Subcutaneous abdominal adipose tissue (tissue), 5 donors: ENCODE measurements around the gene INSYN2B.
A peak's percentile ranks its signal among the peaks of the same experiment; 100 is the strongest.
"Not testable (repeated sequence)": the region's sequence is repeated elsewhere in the genome, so short reads cannot be mapped to it uniquely, and the experiment has no call there.

Experiments used
- H3K27ac ChIP-seq: one replicate; pipeline ENCODE4 v1.7.0; 2013; ENCODE audit warnings: low read depth, mild to moderate bottlenecking, inconsistent platforms, low read length, moderate library complexity
- H3K27me3 ChIP-seq, 5 donors: one replicate each; pipeline ENCODE4 v1.7.0; 2013; ENCODE audit warnings: low read length in 5 of 5, inconsistent platforms in 1 of 5; ENCODE audit not compliant: control insufficient read depth in 5 of 5, insufficient read depth in 4 of 5
- H3K36me3 ChIP-seq, 5 donors: one replicate each; pipeline ENCODE4 v1.7.0; 2013; ENCODE audit warnings: low read length in 5 of 5; ENCODE audit not compliant: control insufficient read depth in 5 of 5, insufficient read depth in 5 of 5
- H3K4me1 ChIP-seq, 5 donors: one replicate each; pipeline ENCODE4 v1.7.0; 2013; ENCODE audit warnings: low read length in 5 of 5, mild to moderate bottlenecking in 3 of 5, moderate library complexity in 1 of 5; ENCODE audit not compliant: control insufficient read depth in 5 of 5, insufficient read depth in 5 of 5
- H3K4me3 ChIP-seq, 5 donors: one replicate each; pipeline ENCODE4 v1.7.0; 2013; ENCODE audit warnings: low read length in 5 of 5, low read depth in 1 of 5
- H3K9ac ChIP-seq, 5 donors: one replicate each; pipeline ENCODE4 v1.7.0; 2013; ENCODE audit warnings: low read length in 5 of 5, mild to moderate bottlenecking in 4 of 5, moderate library complexity in 3 of 5
- H3K9me3 ChIP-seq, 5 donors: one replicate each; pipeline ENCODE4 v1.7.0; 2013; ENCODE audit warnings: low read length in 5 of 5; ENCODE audit not compliant: control insufficient read depth in 5 of 5
- donor health status: healthy.
- donor health status: healthy.
- donor health status: healthy.
- donor health status: healthy.
- donor health status: healthy.

The INSYN2B gene

DNA sequence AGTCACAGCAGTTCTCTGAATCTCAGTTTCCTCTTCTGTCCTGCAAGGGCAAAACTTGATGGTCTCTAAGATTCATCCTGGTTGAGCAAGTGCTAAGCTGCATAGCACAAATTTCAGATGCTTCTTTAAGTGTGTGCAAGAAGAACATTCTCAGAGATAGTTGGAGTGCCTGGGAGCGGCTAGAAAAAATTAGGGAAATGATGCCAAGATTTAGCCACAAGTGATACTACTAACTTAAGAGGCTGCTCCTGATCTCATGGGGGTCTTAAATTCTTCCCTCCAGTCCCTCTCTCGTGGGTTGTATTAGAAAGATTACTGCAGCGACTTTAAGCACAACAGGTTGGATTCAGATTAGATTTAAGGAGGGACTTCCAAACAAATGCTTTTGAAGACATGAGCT, 24.2 kb downstream of the INSYN2B start:
- no peaks in the 10 kb centered on the region for H3K9me3 ChIP-seq
- no peak overlapping the region for H3K9ac ChIP-seq
- H3K27me3 ChIP-seq: no peaks in the 10 kb centered on the region
- H3K4me1 ChIP-seq: peaks cover 0 to 2% (median 0%) of the 10 kb centered on the region in 5 donors
- H3K36me3 ChIP-seq: no peaks in the 10 kb centered on the region
- no peak overlapping the region for H3K27ac ChIP-seq
- no peak overlapping the region for H3K4me3 ChIP-seq

GRCh38 chr5:169954786-169955185, 25.5 kb downstream of the INSYN2B start:
- Histone ChIP-seq H3K4me1 (peaks cover 0 to 1% (median 0%) of the 10 kb centered on the region in 5 donors), H3K9me3 (no peaks in the 10 kb centered on the region), H3K27me3 (no peaks in the 10 kb centered on the region), H3K4me3 (no peak overlapping the region), H3K36me3 (no peaks in the 10 kb centered on the region), H3K9ac (no peak overlapping the region), H3K27ac (no peak overlapping the region)

DNA sequence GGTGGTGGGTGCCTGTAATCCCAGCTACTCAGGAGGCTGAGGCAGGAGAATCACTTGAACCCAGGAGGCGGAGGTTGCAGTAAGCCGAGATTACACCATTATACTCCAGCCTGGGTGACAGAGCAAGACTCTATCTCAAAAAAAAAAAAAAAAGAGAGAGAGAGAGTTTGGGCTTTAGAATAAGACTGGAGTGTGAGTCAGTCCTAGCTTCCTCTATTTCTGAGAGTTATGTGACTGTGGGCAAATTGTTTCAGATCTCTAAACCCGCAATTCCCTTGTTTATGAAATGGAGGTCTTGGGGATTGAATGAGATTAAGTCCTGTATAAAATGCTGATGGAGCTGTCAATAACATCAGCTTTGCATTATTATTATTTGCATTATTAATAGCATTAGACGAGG, 27.1 kb downstream of the INSYN2B start:
- not testable (repeated sequence) for H3K27ac ChIP-seq, H3K4me1 ChIP-seq, H3K9me3 ChIP-seq, H3K36me3 ChIP-seq, H3K4me3 ChIP-seq, H3K27me3 ChIP-seq, H3K9ac ChIP-seq

- H3K9me3 ChIP-seq: no peaks in the 10 kb centered on the region
- H3K36me3 ChIP-seq: peaks cover 0 to 3% (median 0%) of the 10 kb centered on the region in 5 donors
- H3K4me1 ChIP-seq: peaks cover 0 to 13% (median 12%) of the 10 kb centered on the region in 5 donors
Measured at GRCh38 chr5:169950333-169950732, 30.0 kb downstream of the INSYN2B start.

GRCh38 chr5:169946743-169947295, 33.5 kb downstream of the INSYN2B start:
- H3K4me1 ChIP-seq: peaks cover 0 to 23% (median 17%) of the 10 kb centered on the region in 5 donors
- no peaks in the 10 kb centered on the region for H3K27me3 ChIP-seq
- no peak overlapping the region for H3K9ac ChIP-seq
- H3K36me3 ChIP-seq: peaks cover 0 to 3% (median 0%) of the 10 kb centered on the region in 5 donors
- H3K4me3 ChIP-seq: no peak overlapping the region
- H3K27ac ChIP-seq: no peak overlapping the region
- no peaks in the 10 kb centered on the region for H3K9me3 ChIP-seq

More at GRCh38 chr5:169950333-169950732, 30.0 kb downstream of the INSYN2B start:
- Histone ChIP-seq H3K4me3 (no peak overlapping the region), H3K9ac (no peak overlapping the region), H3K27ac (no peak overlapping the region), H3K27me3 (no peaks in the 10 kb centered on the region)

GRCh38 chr5:169945831-169946261, 34.4 kb downstream of the INSYN2B start:
- Histone ChIP-seq H3K27ac (no peak overlapping the region), H3K9ac (no peak overlapping the region), H3K27me3 (no peaks in the 10 kb centered on the region), H3K9me3 (no peaks in the 10 kb centered on the region), H3K36me3 (peaks cover 0 to 3% (median 0%) of the 10 kb centered on the region in 5 donors), H3K4me1 (peaks cover 0 to 31% (median 23%) of the 10 kb centered on the region in 5 donors), H3K4me3 (peak overlapping the region in 1 of 5 donors; percentile 8)

- peaks cover 0 to 31% (median 23%) of the 10 kb centered on the region in 5 donors for H3K4me1 ChIP-seq
- H3K36me3 ChIP-seq: peaks cover 0 to 3% (median 0%) of the 10 kb centered on the region in 5 donors
- no peak overlapping the region for H3K27ac ChIP-seq
- H3K27me3 ChIP-seq: no peaks in the 10 kb centered on the region
- no peaks in the 10 kb centered on the region for H3K9me3 ChIP-seq
- no peak overlapping the region for H3K4me3 ChIP-seq
- no peak overlapping the region for H3K9ac ChIP-seq
Measured at GRCh38 chr5:169944922-169945680, 35.2 kb downstream of the INSYN2B start.

- H3K27ac ChIP-seq: no peak overlapping the region
- H3K27me3 ChIP-seq: no peaks in the 10 kb centered on the region
- peaks cover 0 to 31% (median 23%) of the 10 kb centered on the region in 5 donors for H3K4me1 ChIP-seq
- no peak overlapping the region for H3K9ac ChIP-seq
- peaks cover 0 to 3% (median 0%) of the 10 kb centered on the region in 5 donors for H3K36me3 ChIP-seq
- no peak overlapping the region for H3K4me3 ChIP-seq
- no peaks in the 10 kb centered on the region for H3K9me3 ChIP-seq
Measured at GRCh38 chr5:169944115-169944514, 36.2 kb downstream of the INSYN2B start.

DNA sequence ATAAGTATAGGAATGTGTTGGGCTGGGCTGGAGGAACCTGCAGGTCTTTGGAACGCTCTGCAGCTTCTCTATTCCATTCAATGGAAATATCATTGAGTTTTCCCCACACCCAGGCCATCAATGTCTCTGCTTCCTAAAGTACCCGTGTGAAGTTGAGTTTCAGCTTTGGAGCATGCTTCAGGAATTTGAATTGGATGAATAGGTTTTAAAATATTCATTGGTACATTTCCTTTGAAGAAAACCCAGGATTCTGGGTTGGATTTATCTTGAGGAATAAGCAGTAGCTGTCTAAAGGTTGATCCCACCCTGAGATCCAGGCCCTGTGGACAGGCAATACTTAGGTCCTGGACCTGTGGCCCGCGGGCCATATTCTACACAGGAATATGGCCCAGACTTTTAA, 37.3 kb downstream of the INSYN2B start:
- H3K27ac ChIP-seq: no peak overlapping the region
- H3K9me3 ChIP-seq: no peaks in the 10 kb centered on the region
- no peak overlapping the region for H3K4me3 ChIP-seq
- no peak overlapping the region for H3K9ac ChIP-seq
- peaks cover 0 to 31% (median 23%) of the 10 kb centered on the region in 5 donors for H3K4me1 ChIP-seq
- H3K36me3 ChIP-seq: peaks cover 0 to 3% (median 0%) of the 10 kb centered on the region in 5 donors
- H3K27me3 ChIP-seq: no peaks in the 10 kb centered on the region

DNA sequence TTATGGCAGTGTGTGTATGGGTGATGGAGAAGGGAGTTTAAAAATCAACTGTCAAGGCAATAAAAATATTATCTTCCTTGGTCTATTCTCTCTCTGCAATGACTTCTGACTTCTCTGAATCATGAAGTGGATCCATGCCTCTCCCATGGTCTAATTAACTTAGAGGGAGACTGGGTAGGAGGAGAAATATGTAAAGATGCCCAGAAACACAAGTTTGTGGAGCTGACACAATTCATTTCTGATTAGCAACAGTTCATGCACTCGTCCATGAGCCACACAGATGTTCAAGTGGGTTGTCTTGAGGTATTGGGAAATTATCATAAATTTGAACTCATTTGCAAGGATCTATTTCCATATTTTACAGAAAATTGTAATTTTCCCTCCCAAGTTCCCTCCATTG, 38.1 kb downstream of the INSYN2B start:
- Histone ChIP-seq H3K27ac (no peak overlapping the region), H3K27me3 (no peaks in the 10 kb centered on the region), H3K36me3 (no peaks in the 10 kb centered on the region), H3K9ac (no peak overlapping the region), H3K9me3 (no peaks in the 10 kb centered on the region), H3K4me3 (no peak overlapping the region), H3K4me1 (peaks cover 0 to 31% (median 23%) of the 10 kb centered on the region in 5 donors)
